Effector memory CD8-positive, alpha-beta T cell (primary cell): ENCODE measurements around the gene GLYR1.

Source experiments
- ATAC-seq: fragments of 150-1000 bp; cut with Tn5 transposase; replicated peaks from 2 replicates; pipeline ENCODE4 v1.10.0; 2021; ENCODE audit warnings: mild to moderate bottlenecking, moderate library complexity
- DNase-seq, 3 experiments: peaks; one replicate each; pipeline ENCODE4 v3.0.0; 2021
- H3K27ac Mint-ChIP-seq, 2 donors: one replicate each; pipeline ENCODE4 v1.8.0; 2022; ENCODE audit warnings: mild to moderate bottlenecking in 2 of 2, mixed read lengths in 2 of 2, moderate library complexity in 2 of 2
- H3K27me3 Mint-ChIP-seq, 2 donors: one replicate each; pipeline ENCODE4 v1.8.0; 2022; ENCODE audit warnings: mixed read lengths in 2 of 2
- H3K36me3 Mint-ChIP-seq: one replicate; pipeline ENCODE4 v1.8.0; 2022; ENCODE audit warnings: mild to moderate bottlenecking, moderate library complexity, mixed read lengths; ENCODE audit not compliant: insufficient read depth
- H3K4me1 Mint-ChIP-seq, 2 donors: one replicate each; pipeline ENCODE4 v1.8.0; 2022; ENCODE audit warnings: low read depth in 2 of 2, mixed read lengths in 2 of 2
- H3K4me3 Mint-ChIP-seq, 2 donors: one replicate each; pipeline ENCODE4 v1.8.0; 2022; ENCODE audit warnings: mild to moderate bottlenecking in 2 of 2, mixed read lengths in 2 of 2, moderate library complexity in 2 of 2
- H3K9me3 Mint-ChIP-seq, 2 donors: one replicate each; pipeline ENCODE4 v1.8.0; 2022; ENCODE audit warnings: mixed read lengths in 2 of 2

GLYR1 gene

DNA sequence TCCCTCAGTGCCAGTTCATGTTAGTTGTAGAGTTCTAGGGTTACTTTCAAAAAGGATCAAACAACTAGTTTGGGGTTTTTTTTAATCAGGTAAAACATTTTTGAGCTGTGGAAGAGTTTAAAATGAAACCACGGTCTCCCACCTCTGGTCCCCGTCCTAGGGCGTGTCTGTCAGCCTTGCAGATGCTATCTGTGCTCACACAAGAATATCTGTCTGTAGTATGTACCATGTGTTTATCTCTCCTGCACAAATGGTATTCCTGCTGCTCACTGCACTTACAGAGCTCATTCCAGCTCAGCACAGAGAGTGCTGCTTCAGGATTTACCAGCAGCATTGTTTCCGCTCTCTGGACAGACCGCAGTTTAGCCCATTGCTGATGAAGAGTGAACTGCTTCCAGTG lies 39.1 kb upstream of the GLYR1 start:
- peaks cover 0 to 3% of the 10 kb centered on the region in 2 donors for H3K4me1 Mint-ChIP-seq
- peak overlapping the region in 1 of 2 donors; percentile 24 for H3K27ac Mint-ChIP-seq

DNA sequence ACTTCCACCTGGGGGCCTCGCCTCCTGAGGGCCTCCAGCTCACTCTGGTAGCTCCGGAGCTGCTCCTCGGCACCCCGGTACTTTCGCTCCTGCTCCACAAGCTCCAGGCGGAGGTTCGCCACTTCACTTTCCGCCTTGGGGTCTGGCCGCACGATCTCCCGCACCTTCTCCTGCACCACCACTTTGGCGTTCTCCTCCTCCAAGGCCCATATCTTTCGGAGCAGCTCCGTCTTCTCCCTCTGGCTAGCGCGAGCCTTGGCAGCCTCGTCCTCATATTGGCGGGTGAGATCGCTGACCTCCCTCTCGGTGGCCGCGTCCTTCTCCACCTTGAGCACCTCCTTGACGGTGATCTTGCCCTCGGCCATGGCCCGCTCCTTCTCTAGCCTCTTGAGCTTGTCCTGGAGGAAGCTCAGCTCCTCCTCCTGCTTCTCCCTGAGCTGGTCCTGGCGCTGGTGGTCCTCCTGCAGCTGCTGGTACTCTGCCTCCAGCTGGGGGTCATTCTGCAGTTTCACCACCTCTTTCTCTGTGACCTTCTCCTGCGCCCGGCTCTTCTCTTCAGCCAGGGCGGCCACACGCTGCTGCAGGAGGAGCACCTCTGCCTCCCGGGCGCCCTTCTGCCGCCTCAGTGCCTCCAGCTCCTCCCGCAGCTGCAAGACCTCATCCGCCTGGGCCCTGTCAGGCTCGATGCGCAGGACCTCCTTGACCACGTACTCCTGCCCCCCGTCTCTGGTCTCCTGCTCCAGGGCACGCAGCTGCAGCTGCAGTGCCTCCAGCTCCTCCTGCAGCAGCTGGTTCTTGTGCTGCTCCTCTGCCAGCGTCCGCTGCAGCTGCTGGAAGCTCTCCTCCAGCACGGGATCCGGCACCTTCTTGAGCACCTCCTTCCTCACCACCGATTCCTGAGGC lies 38.1 kb upstream of the GLYR1 start:
- no peak for DNase-seq
- Mint-ChIP-seq H3K9me3 (no peaks in the 10 kb centered on the region), H3K4me1 (peaks cover 0 to 3% of the 10 kb centered on the region in 2 donors), H3K36me3 (peaks cover 23% of the 10 kb centered on the region), H3K4me3 (no peak overlapping the region), H3K27ac (peak overlapping the region; percentile 22 to 24), H3K27me3 (no peaks in the 10 kb centered on the region)
- ATAC-seq = no peak

More for the DNA sequence above, 39.1 kb upstream of the GLYR1 start:
- H3K4me3 Mint-ChIP-seq = no peak overlapping the region
- no peaks in the 10 kb centered on the region for H3K9me3 Mint-ChIP-seq
- peaks cover 14% of the 10 kb centered on the region for H3K36me3 Mint-ChIP-seq
- DNase-seq (no peak), ATAC-seq (no peak)
- H3K27me3 Mint-ChIP-seq = no peaks in the 10 kb centered on the region

- ATAC-seq (no peak), DNase-seq (no peak)
- Mint-ChIP-seq H3K36me3 (peaks cover 32% of the 10 kb centered on the region), H3K27ac (no peak overlapping the region), H3K9me3 (no peaks in the 10 kb centered on the region), H3K4me3 (no peak overlapping the region), H3K4me1 (peaks cover 0 to 3% of the 10 kb centered on the region in 2 donors), H3K27me3 (no peaks in the 10 kb centered on the region)
Measured at GRCh38 chr16:4884209-4884608, 37.1 kb upstream of the GLYR1 start.

- Mint-ChIP-seq H3K27ac (no peak overlapping the region), H3K27me3 (no peaks in the 10 kb centered on the region), H3K36me3 (peaks cover 37% of the 10 kb centered on the region), H3K4me3 (no peak overlapping the region), H3K4me1 (peaks cover 0 to 3% of the 10 kb centered on the region in 2 donors), H3K9me3 (no peaks in the 10 kb centered on the region)
- DNase-seq = no peak
- no peak for ATAC-seq
Measured at GRCh38 chr16:4883501-4883900, 36.4 kb upstream of the GLYR1 start.

DNA sequence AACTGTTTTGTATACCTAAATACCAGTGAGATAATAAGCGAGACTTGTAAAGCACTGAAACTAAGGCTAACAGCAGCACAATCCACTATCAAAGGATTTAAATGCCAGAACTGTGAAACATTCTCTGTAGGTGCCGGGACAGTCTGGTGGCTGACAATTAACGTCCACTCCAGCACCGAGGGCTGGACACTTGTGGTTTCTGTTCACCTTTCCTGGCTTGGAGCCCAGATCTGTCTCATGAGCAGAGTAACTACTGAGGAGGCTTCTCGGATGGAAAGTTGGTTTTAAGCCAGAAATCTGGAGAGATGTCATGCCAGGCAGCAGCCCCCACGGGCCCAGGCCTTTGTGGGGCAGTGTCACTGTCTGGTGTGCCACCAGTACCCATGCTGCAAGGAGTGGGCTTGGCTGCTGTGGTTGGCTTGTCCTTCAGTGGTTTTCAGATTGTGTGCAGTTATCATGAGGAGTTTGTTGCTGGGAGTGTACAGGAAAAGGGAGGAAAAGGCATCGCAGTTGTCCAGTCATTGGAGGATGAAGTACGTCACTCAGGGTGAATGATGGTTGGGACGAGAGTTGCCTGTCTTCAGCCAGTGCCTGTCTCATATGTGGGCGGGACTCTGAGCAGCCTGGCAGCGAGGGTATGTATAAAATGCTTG lies 35.7 kb upstream of the GLYR1 start:
- H3K36me3 Mint-ChIP-seq = peaks cover 38% of the 10 kb centered on the region

DNA sequence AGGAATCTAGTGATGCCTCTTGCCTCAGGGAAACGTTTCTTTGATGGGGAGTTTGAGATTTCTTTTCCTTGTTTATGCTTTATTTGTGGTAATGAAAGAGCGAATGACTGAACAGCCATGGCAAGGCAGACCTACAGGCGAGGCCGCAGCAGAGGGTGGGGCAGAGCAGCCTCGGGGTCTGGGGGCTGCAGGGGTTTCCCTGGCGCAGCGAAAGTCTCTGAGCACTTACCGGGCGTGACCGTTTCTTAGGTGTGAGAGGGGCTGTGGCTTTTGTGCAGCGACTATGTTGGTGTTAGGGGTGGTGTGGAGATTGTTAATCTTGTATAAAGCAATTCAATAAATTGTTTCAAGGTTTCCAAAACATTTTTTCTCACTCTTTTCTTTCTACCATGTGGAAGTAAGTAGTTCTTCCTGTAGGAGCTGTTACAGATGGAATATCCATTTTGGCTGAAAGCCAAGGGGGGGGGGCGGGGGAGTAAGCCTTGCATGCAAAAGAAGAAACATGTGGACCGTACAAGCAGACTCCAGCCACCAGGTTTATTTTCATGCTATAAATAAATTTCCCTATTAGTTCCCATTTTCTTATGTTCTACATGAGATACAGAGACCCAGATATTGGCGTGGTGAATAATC lies 35.0 kb upstream of the GLYR1 start:
- no peaks in the 10 kb centered on the region for H3K27me3 Mint-ChIP-seq
- H3K4me1 Mint-ChIP-seq = peaks cover 0 to 3% of the 10 kb centered on the region in 2 donors
- H3K4me3 Mint-ChIP-seq = no peak overlapping the region
- ATAC-seq (no peak), DNase-seq (no peak)
- H3K36me3 Mint-ChIP-seq = peaks cover 43% of the 10 kb centered on the region
- no peaks in the 10 kb centered on the region for H3K9me3 Mint-ChIP-seq
- peak overlapping the region; percentile 5 to 74 for H3K27ac Mint-ChIP-seq

More for the DNA sequence above, 35.7 kb upstream of the GLYR1 start:
- no peak for ATAC-seq
- H3K4me1 Mint-ChIP-seq = peaks cover 0 to 3% of the 10 kb centered on the region in 2 donors
- H3K27ac Mint-ChIP-seq = no peak overlapping the region
- no peak for DNase-seq
- no peaks in the 10 kb centered on the region for H3K9me3 Mint-ChIP-seq
- H3K27me3 Mint-ChIP-seq = no peaks in the 10 kb centered on the region
- no peak overlapping the region for H3K4me3 Mint-ChIP-seq

GRCh38 chr16:4880006-4880580 lies 33.0 kb upstream of the GLYR1 start:
- Mint-ChIP-seq H3K36me3 (peaks cover 51% of the 10 kb centered on the region), H3K27me3 (no peaks in the 10 kb centered on the region), H3K9me3 (no peaks in the 10 kb centered on the region), H3K4me1 (peaks cover 0 to 2% of the 10 kb centered on the region in 2 donors), H3K4me3 (no peak overlapping the region), H3K27ac (no peak overlapping the region)
- DNase-seq = no peak
- ATAC-seq = no peak

- Mint-ChIP-seq H3K27ac (peak overlapping the region in 1 of 2 donors; percentile 14), H3K9me3 (no peaks in the 10 kb centered on the region), H3K4me1 (peaks cover 0 to 2% of the 10 kb centered on the region in 2 donors), H3K4me3 (no peak overlapping the region), H3K27me3 (no peaks in the 10 kb centered on the region), H3K36me3 (peaks cover 54% of the 10 kb centered on the region)
- ATAC-seq = no peak
- no peak for DNase-seq
Measured at GRCh38 chr16:4879049-4879448, 32.0 kb upstream of the GLYR1 start.

DNA sequence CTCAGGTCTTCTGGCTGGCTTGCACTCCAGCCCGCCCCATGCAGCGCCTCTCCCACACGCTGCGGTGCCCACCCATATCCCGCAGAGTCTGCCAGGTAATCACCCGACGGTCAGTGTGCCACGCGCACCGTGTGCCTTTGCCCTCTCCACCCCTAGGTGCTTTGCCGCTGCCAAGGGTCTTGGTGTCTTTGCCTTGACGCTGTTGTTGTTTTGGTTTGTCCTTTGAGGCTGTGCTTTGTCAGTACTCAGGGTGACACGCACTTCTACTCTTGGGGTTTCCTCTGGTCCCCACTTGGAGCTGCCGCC lies 30.2 kb upstream of the GLYR1 start:
- Mint-ChIP-seq H3K9me3 (no peaks in the 10 kb centered on the region), H3K4me1 (peaks cover 0 to 2% of the 10 kb centered on the region in 2 donors), H3K27me3 (no peaks in the 10 kb centered on the region), H3K4me3 (no peak overlapping the region), H3K27ac (no peak overlapping the region), H3K36me3 (peaks cover 68% of the 10 kb centered on the region)
- DNase-seq = no peak
- ATAC-seq = no peak

- peaks cover 1 to 2% of the 10 kb centered on the region in 2 donors for H3K4me1 Mint-ChIP-seq
- H3K27ac Mint-ChIP-seq = peak overlapping the region in 1 of 2 donors; percentile 68
- H3K9me3 Mint-ChIP-seq = no peaks in the 10 kb centered on the region
- no peaks in the 10 kb centered on the region for H3K27me3 Mint-ChIP-seq
- DNase-seq = no peak
- H3K4me3 Mint-ChIP-seq = no peak overlapping the region
- no peak for ATAC-seq
- peaks cover 71% of the 10 kb centered on the region for H3K36me3 Mint-ChIP-seq
Measured at GRCh38 chr16:4876646-4877379, 29.7 kb upstream of the GLYR1 start.

GRCh38 chr16:4874666-4875065 lies 27.6 kb upstream of the GLYR1 start:
- peak overlapping the region; percentile 31 to 85 for H3K27ac Mint-ChIP-seq

GRCh38 chr16:4873091-4873490 lies 26.0 kb upstream of the GLYR1 start:
- H3K27ac Mint-ChIP-seq = no peak overlapping the region
- H3K27me3 Mint-ChIP-seq = no peaks in the 10 kb centered on the region
- peaks cover 11% of the 10 kb centered on the region in 2 donors for H3K4me1 Mint-ChIP-seq
- no peak for ATAC-seq
- no peak for DNase-seq
- H3K4me3 Mint-ChIP-seq = no peak overlapping the region
- no peaks in the 10 kb centered on the region for H3K9me3 Mint-ChIP-seq
- peaks cover 73% of the 10 kb centered on the region for H3K36me3 Mint-ChIP-seq

More at GRCh38 chr16:4874666-4875065, 27.6 kb upstream of the GLYR1 start:
- no peak overlapping the region for H3K4me3 Mint-ChIP-seq
- ATAC-seq = no peak
- H3K4me1 Mint-ChIP-seq = peaks cover 2 to 8% of the 10 kb centered on the region in 2 donors
- H3K9me3 Mint-ChIP-seq = no peaks in the 10 kb centered on the region
- H3K27me3 Mint-ChIP-seq = no peaks in the 10 kb centered on the region
- H3K36me3 Mint-ChIP-seq = peaks cover 74% of the 10 kb centered on the region
- no peak for DNase-seq

DNA sequence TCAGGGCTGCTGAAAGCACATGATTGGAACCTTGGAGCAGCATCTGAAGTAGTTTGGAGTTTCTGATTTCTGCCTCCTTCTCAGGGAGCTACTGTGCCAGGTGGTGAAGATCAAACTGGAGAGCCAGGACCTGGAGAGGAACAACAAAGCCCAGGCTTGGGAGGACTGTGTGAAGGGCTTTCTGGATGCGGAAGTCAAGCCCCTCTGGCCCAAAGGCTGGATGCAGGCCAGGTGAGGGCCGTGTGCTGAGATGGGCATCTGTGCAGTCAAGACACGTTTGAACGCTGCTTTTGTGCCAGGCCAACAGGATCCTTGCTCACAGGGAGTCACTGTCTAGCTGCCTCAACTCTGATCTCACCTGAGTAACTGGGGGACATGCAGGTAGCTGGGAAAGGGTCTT lies 24.0 kb upstream of the GLYR1 start:
- ATAC-seq (no peak), DNase-seq (no peak)
- H3K9me3 Mint-ChIP-seq = no peaks in the 10 kb centered on the region
- H3K4me3 Mint-ChIP-seq = no peak overlapping the region
- H3K4me1 Mint-ChIP-seq = peaks cover 17 to 19% of the 10 kb centered on the region in 2 donors
- peak overlapping the region; percentile 83 to 92 for H3K27ac Mint-ChIP-seq
- no peaks in the 10 kb centered on the region for H3K27me3 Mint-ChIP-seq
- peaks cover 65% of the 10 kb centered on the region for H3K36me3 Mint-ChIP-seq
